NCI-H226 (cell line): ENCODE measurements around the gene ITK.
"Not testable (repeated sequence)": the region's sequence is repeated elsewhere in the genome, so short reads cannot be mapped to it uniquely, and the experiment has no call there.

Experiments used
- DNase-seq: peaks from one replicate; pipeline ENCODE4 v3.0.0-alpha.2; 2015

Gene ITK

DNA sequence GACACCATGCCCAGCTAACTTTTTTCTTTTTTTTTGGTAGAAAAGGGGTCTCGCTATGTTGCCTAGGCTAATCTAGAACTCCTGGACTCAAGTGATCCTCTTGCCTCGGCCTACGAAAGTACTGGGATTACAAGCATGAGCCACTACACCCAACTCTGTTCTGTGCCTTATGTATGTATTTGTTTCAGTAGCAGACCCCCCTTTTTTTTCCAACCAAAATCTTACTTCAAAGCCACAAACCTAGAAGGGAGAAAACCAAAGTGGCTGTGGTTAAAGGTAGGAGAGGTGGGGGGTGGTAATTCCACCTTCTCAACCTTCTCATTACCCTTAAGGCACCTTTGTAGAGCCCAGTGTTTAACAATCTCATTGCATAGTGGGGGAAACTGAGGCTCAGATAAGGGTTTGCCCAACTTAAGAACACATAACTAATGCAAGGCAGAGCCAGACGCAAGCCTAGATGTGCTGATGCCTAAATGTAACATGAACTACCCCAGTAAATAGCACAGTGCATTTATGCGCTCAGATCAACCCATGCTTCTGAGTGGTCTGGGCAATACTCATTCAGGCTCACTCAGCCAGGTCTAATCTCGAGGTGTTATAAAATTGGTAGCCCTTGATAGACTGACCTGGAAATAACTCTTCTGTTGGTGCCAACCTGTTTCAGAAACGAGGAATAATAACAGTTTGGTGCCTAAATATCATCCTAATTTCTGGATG lies 33.0 kb downstream of the ITK start:
- no peak for DNase-seq

DNA sequence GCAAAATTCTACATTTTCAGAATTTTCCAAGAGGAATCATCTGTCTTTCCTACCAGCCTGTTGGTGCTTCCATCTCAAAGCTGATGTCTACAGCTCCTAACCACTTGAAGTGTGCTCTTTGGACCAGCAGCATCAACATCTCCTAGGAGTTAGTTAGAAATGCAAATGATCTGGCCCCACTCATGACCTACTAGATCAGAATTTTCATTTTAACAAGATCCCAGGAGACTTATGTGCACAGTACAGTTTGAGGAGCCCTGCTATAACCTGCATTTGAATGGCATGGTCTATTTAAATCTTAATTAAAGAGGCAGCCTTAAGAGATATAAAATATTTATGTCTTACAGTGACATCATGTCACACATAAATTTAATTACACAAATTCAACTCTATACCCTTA lies 33.8 kb downstream of the ITK start:
- no peak for DNase-seq

DNA sequence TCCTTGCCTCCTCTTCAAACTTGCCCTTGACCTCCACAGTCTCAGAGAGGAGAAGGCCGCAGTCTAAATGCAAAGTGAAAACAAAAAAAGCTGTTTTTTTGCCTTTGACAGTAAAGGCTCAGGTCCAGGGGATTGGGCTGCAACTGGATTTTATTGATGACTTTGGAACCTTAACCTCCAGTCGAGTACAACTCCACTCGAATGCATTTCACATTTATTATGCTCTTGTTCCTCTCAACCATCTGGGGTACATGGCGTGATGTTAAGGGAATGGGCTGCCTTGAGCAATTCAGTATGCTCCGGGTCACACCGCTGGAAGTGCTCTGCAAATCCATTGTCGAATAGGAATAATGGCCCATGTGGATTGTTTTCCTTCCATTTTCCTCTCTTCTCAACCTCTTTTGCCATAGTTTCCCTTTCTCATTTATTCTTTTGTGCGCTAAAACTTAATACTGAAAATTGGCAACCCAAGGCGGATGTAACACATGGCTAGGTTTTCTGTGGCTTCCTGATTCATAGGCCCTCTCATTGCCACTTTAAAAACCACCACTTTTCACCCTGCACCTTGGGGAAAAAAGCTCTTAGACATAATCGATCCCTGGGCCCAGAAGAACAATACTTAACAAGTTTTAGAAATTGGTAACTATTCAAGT lies 34.3 kb downstream of the ITK start:
- DNase-seq: no peak

DNA sequence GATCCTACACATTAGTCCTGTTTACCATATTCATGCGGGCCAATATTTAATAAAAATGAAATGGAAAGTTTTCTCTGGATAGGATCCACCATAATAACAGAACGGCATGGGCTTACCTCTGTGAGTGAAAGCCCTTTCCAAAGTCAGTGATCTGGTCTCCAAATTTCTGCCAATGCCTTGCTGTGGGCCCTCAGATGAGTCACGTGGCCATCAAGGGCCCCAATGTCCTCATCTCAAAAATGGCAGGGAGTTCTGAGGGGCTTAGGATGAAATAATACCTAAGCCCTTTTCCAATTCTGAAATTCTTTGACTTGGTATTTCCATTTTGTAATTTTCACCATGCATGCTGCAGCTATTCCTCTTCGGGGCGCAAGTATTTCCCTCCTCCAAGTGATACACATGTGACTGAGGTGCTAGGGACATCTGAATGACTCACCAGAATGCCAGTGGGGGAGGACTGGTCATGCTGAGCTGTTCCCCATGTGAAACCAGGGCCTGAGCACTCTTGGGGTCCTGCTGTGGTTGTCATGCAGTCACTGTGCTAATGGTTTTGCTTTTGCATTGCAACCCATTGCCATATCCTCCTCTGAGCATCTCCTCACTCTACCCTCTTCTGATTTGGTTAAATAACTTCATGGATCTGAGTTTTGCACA lies 35.0 kb downstream of the ITK start:
- no peak for DNase-seq

DNA sequence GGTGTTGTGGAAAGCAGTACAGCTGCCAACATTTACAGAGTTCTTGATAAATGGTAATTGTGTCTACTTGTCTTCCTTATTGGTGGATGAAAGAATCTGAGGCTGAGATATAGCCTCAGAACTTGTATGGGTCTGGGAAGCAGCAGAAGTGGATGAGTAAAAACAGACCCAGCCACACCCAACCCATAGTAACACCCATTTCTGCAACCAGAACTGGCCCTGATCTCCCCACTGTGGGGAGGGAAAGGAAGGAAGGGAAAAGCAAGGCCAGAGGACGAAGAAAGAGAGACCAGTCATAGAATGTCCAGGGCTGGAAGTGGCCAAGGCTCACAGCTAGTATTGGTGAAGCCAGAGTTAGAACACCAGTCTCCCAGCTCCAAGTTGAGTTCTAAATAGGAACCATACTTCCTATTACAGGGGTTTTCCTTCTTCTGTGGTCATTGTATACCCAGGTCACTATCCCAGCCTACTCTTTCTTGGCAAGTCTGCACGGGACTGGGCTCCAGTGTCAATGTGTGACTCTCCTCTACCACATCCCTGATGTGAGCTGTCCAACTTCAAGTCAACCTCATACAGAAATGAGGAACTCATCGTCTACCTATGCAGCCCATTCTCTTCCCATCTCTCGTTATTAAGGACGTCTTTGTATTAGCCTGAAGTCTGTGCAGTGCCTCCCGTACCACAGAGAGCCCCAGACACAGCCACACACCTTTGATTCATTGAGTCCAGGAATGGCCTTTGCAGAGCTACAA lies 35.9 kb downstream of the ITK start:
- no peak for DNase-seq

DNA sequence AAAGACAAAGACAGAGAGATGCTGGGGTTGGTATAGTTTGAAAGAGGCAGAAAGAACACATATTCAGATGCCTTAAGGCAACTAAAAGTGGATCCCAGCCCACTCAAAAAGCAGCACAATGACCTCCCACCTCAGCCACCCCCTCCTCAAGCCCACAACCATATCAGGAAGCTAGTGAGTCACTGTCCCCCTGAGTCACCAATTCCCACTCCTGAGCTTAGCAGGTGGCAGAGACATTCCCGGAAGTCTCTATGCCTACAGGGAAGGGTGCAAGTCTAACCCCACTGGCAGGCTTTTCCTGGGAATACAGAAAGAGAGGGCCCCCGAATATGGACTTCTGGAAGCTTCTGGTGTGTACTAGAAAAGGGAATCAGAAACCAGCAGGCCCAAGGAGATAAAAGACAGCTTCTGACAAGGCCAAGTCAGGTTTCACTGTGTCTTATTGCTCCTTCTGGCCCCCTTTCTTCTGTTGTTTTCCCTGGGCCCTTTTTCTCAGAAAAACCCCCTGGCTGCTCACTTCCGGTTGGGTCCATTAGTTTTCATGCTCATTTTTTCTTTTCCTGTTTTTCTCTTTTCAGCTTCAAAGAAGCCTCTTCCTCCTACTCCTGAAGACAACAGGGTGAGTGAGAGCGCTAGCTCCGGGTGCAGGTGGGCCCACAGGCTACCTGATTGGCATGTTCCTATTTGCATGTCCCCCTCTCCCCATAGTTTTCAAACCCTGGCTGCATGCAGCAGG lies 36.8 kb downstream of the ITK start:
- no peak for DNase-seq

DNA sequence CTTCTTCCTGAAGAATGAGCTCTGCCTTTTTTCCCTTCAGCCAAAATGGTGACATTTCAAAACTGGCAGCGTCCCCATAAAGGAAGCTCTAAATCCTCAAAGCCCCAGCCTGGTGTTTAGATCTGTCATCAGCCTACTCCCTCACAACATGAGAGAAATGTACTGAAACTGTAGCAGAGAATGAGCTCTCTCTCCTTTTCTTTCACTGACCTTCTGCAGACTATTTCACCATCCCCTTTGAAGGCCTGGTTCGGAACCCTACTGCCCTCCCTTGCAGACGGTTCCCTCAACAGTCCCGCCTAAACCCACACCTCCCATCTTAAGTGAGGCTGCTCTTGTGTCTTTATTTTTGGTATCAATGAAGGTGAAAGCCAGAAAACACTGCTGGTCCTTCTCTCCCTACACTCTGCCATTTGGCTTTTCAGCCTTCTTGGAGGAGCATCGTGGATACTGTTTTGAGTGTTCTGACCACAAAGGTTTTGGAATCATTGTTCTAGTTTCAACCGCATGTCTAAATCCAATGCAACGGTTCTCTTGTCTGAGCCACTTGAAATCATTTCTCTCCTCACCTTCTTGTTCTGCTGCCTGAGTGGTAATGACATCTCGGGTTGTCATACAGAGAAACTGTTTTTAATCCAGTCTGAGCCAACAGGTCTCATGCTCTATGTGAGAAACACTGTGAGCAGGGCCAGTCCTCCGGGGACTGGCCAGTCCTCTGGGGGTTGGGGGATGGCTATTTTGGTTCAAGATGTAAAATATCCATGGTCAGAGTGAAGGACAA lies 39.0 kb downstream of the ITK start:
- no peak for DNase-seq

DNA sequence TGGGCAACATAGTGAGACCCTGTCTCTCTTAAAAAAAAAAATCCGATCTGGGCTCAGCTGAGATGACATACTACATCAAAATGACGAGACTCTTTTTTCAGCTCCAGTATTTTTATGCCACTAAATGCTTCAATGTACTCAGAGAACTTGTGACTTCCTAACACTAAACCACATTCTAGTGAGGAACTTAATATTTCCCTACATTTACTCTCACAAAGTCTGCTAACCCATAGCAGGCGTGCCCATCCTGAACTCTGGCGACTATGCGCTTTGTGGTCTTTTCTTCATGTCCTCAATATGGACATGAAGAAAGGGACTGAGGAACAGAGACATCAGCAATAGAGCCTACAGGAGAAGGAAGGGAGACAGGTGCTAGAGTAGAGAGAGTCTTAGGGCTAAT lies 41.3 kb downstream of the ITK start:
- no peak for DNase-seq

DNA sequence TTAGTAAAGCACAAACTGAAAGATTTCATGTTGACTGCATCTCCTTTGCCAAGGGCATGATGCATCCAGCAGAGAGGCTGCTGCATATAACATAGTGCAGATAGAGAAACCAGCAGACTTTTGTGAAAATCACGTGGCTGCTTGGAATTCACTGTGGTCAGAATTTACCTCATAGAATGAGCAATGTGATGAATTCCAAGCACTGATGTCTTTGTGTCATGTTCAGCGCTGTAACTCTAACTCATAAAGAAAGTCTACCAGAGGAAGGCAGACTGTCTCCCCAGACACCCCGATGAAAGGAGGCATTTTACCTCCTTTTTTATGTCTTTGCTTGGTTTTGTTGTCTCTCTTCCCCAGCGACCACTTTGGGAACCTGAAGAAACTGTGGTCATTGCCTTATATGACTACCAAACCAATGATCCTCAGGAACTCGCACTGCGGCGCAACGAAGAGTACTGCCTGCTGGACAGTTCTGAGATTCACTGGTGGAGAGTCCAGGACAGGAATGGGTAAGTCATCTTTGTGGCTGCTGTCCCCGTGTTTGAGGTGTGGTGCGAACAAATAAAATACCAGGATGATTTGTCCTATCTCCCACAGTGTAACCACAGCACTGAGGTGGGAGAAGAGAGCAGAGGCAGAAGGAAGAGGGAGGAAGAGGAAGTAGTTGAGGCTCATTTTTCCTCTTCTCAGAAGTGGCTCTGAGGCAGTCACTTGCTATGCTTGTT lies 42.0 kb downstream of the ITK start:
- peak; percentile 44 for DNase-seq

DNA sequence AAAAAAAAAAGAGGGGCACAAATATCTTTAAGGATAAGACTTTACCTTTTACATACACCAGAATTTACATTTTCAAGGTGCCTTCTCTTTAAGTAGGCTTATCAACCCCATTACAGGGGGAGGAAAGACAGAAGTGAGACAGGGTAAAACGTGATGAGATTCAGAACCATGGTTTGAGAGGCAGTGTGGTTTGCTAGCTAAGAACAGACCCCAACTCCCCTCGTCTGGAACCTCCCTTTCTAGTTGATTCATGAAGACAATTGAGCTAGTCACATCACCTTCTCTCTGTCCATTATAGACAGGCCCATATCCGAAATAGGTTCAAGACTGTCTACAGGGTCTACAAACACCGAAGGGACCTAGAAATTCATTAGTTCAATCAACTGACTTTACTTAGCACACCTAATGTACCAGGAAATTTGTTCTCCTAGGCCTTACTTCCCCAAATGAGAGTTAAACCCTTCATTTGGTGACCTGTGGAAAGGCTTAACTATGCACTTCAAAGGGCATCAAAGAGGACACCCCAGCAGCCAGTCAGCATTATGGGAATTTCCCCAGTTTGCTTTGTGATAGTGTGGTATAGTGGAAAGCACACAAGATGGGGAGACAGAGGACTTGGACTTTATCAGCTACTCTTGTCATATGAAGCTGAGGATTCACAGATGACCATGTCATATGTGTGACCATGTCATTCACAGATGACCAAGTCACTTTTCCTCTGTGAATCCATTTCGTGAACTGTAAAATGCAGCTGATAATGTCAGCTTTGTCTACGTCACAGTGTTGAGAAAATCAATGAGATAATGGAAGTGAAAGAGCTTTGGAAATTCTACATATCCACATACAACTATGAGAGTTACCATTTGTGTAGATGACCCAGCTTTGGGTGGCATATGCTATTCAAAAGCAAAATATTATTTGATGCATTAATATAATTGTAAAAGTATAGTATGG lies 45.1 kb downstream of the ITK start:
- no peak for DNase-seq

DNA sequence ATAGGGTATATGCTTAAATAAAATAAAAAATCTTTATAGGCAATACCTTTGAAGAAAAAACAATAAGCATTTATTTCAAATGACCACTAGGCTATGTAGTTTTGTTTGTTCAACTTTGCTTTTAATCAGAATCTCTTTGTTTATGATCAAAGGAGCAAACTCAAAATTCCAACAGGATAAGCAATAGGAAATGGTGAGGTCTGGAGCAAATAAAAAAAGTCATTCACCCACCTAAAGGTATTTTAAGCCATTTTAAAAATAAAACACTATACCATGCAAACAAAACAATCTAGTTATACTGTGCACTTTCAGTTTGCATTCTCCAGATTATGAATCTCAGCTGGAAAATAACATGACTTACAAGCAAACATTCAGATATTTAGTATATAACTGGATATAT lies 50.0 kb downstream of the ITK start:
- DNase-seq: no peak

DNA sequence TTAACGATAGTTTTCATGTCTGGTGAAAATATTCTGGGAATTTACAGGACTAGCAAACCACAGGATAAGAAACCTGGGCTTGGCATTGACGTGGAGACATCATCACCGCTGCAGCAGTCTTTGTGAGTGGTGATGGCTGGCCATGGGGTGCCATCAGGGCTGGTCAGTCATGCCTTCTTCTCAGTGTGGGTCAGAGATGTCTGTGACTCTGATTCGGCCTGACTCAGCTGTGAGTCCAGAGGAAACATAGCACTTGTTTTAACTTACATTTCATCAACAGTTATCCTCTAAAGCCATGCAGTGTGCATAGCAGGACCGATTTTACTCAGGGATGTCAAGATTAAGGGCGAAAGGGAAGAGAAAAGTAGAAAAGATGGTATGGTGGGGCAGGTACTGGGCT lies 52.1 kb downstream of the ITK start:
- no peak for DNase-seq

DNA sequence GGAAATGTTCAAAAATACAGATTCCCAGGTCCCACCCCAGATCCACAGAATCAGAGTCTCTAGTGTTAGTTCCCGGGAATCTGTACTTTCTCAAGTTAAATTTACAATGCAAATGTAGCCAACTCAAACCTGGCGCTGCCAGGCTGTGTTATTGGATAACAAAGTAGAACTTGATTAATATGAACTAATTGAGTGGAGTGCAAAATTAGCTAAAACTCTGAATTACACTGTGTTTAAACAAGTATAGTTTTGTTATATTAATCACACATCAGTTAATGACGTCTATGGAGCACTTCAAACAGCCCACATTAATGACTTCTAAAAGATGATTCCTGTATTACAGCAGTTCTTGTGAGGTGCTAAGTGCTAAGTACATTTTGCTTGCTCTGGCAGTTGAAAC lies 52.9 kb downstream of the ITK start:
- no peak for DNase-seq

DNA sequence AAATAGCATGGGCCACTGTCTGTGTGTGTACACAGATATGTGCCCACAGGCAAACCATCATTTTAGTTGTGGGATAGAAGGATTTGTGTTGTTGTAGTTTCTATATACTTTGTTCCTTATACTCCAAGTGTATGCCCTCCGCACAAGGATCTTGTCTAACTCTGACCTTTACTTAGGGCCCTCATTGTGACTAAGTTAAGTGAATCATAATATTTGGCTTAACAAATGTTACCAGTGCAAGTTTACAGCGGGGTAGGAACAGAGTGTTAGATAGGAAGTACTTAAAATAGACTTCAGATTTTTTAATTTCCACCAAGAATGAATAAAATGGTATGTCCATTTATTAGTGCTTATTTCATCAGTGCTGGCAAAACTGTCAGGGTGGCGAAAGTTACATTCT lies 55.8 kb downstream of the ITK start:
- DNase-seq: no peak

DNA sequence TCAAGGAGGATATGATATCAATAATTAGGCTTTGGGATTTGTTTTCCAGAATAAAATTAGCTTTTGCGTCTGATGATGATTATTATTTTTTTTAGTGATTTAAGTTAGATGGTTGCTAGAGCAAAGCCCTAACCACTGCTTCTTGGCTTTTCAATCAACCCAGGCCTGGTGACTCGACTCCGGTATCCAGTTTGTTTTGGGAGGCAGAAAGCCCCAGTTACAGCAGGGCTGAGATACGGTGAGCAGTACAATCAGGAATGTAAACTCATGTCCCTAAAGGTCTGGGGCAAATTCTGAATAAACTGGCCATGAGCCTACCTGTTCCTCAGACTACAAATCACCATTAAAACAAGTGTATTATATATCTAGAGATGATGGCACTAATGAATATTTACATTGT lies 60.8 kb downstream of the ITK start:
- no peak for DNase-seq

DNA sequence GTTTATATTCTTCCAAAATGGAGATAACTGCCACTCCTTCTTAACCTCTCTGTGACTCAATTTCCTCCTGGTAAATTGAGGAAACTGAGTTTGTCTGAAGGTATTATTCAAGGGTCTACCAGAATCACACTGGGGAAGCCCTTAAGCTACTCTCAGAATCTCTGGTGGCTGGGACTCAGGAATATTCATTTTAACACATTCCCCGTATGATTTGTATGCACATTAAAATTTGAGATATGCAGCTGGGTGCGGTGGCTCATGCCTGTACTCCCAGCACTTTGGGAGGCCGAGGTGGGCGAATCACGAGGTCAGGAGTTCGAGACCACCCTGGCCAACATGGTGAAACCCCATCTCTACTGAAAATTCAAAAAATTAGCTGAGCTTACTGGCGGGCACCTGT lies 64.1 kb downstream of the ITK start:
- DNase-seq: not testable (repeated sequence)

DNA sequence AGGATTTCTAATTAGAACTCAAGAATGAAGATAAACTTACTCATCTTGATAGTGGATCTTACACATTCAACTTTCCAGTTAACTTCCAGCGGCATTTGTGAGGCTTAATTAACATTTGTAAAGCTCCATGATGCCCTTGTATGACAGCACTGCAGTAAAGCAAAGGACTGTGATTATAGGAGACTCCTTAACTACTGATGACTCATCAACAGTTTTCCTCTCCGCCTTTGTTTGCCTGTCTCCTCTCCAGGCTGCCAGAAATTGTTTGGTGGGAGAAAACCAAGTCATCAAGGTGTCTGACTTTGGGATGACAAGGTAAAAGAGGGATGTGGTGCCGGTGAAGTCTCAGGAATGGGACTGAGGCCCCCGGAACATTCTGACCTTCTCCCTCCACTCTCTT lies 64.8 kb downstream of the ITK start:
- no peak for DNase-seq

DNA sequence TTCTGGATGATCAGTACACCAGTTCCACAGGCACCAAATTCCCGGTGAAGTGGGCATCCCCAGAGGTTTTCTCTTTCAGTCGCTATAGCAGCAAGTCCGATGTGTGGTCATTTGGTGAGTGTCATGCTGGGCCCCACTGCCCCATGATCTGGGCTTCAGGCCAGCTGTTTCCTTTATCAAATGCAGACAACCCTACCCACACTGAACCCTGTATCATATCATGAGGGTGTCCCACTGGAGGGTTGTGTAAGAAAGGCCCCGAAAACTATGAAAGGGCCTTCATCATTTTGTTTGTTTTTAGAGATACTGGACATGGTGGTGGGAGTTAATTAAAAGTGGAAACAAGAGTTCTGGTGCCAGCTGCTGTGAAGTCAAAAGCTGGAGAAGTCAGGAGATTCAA lies 65.2 kb downstream of the ITK start:
- no peak for DNase-seq

DNA sequence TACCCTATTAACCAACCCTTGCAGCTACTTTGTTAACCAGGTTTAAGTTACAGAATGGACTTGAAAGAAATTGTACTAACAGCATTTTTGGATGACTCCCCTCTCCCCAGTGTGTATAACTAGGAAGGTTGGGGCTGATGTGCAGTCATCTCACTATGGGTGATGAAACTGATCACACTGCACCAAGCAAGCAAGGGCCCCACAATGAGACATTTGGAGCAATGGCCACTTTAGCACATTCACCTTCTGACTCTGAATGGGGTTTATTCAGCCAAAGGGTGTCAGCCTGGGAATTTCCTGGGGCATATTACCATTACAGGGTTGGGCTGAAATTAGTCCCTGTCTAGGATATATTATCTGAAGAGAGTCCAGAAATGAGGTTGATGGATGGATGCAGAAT lies 66.6 kb downstream of the ITK start:
- no peak for DNase-seq

DNA sequence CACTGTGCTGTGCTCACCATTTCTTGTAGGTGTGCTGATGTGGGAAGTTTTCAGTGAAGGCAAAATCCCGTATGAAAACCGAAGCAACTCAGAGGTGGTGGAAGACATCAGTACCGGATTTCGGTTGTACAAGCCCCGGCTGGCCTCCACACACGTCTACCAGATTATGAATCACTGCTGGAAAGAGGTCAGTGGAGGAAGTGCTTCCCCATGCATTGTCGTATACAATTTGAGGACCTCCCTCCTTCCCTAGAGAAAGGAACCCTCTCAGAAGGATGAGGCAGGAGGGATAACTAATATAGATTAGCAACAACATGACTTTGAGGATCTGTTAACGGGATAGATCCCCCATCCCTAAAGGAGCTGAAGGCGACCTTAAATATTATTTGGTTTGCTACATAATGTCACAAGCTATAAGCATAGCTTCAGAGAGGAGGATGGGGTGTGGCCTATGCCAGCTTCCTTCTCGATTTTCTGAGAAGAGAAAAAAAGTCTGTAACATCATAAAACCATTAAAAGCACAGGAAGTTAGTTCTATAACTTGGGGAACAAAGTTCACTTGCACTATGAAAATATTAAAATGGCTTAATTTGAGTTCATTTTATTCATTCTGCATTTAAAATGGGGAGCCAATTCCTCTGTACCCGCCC lies 68.3 kb downstream of the ITK start:
- DNase-seq: no peak
